ENCODE results near the gene IL21R.
"Not testable (repeated sequence)": the region's sequence is repeated elsewhere in the genome, so short reads cannot be mapped to it uniquely, and the experiment has no call there.

Gene IL21R

GRCh38 chr16:27402964-27403600 is 1.1 kb downstream of the IL21R start:
- DNase-seq, result peak in 1 of 4 experiments; percentile 17

- DNase-seq, result no peak
Observed at GRCh38 chr16:27403601-27403992, 1.6 kb downstream of the IL21R start.

GRCh38 chr16:27404163-27404823 is 2.3 kb downstream of the IL21R start:
- no peak for DNase-seq

GRCh38 chr16:27405546-27406451 is 3.8 kb downstream of the IL21R start:
- DNase-seq, result peak in 2 of 4 experiments; percentile 11 to 41

- no peak for DNase-seq
Observed at GRCh38 chr16:27406511-27407128, 4.6 kb downstream of the IL21R start.

GRCh38 chr16:27407133-27407532 is 5.2 kb downstream of the IL21R start:
- no peak for DNase-seq

GRCh38 chr16:27408012-27408601 is 6.1 kb downstream of the IL21R start:
- DNase-seq, result no peak

- no peak for DNase-seq
Observed at GRCh38 chr16:27408602-27409031, 6.6 kb downstream of the IL21R start.

GRCh38 chr16:27409958-27410357 is 8.0 kb downstream of the IL21R start:
- not testable (repeated sequence) for DNase-seq

- no peak for DNase-seq
Observed at GRCh38 chr16:27410761-27411160, 8.8 kb downstream of the IL21R start.

GRCh38 chr16:27413956-27414355 is 12.0 kb downstream of the IL21R start:
- no peak for DNase-seq

GRCh38 chr16:27414788-27415431 is 12.9 kb downstream of the IL21R start:
- DNase-seq, result no peak

GRCh38 chr16:27417047-27417671 is 15.2 kb downstream of the IL21R start:
- no peak for DNase-seq

- DNase-seq, result no peak
Observed at GRCh38 chr16:27421961-27422740, 20.2 kb downstream of the IL21R start.

- no peak for DNase-seq
Observed at GRCh38 chr16:27424772-27425498, 23.0 kb downstream of the IL21R start.

GRCh38 chr16:27425961-27426360 is 24.0 kb downstream of the IL21R start:
- no peak for DNase-seq

GRCh38 chr16:27426423-27427408 is 24.7 kb downstream of the IL21R start:
- DNase-seq, result peak in 3 of 4 experiments; percentile 47 to 56 (median 54)

- no peak for DNase-seq
Observed at GRCh38 chr16:27427538-27427937, 25.6 kb downstream of the IL21R start.
